Hepatocyte (in vitro differentiated cells): ENCODE results near the gene GAS2L3. TPM values are rescaled to one million over a fixed set of nuclear protein-coding genes. Genes with fewer than 3 reads are reported as not detected.
A peak's percentile ranks its signal among the peaks of the same experiment; 100 is the strongest.

ENCODE experiments used
- DNase-seq: peaks from one replicate; pipeline ENCODE4 v3.0.0-alpha.2; 2016; ENCODE audit warnings: low spot score
- H2AFZ ChIP-seq: fragments of 200-600 bp; sonication (generic); 2 replicates; pipeline ENCODE4 v1.6.0; 2016; ENCODE audit warnings: antibody characterized with exemption, mild to moderate bottlenecking
- H3K27ac ChIP-seq: fragments of 200-600 bp; sonication (generic); 2 replicates; pipeline ENCODE4 v1.5.1; 2016; ENCODE audit warnings: mild to moderate bottlenecking
- H3K27me3 ChIP-seq: fragments of 200-600 bp; sonication (generic); 2 replicates; pipeline ENCODE4 v1.6.1; 2016
- H3K36me3 ChIP-seq: fragments of 200-600 bp; sonication (generic); replicated peaks from 2 replicates; pipeline ENCODE4 v1.5.1; 2016; ENCODE audit warnings: low read depth; ENCODE audit not compliant: insufficient read depth
- H3K4me1 ChIP-seq: fragments of 200-600 bp; sonication (generic); 2 replicates; pipeline ENCODE4 v1.5.1; 2016; ENCODE audit warnings: mild to moderate bottlenecking, moderate library complexity; ENCODE audit not compliant: insufficient read depth
- H3K4me2 ChIP-seq: fragments of 200-600 bp; sonication (generic); 2 replicates; pipeline ENCODE4 v1.6.0; 2016
- H3K4me3 ChIP-seq: fragments of 200-600 bp; sonication (generic); 2 replicates; pipeline ENCODE4 v1.5.1; 2016; ENCODE audit warnings: mild to moderate bottlenecking
- H3K79me2 ChIP-seq: fragments of 200-600 bp; sonication (generic); 2 replicates; pipeline ENCODE4 v1.6.0; 2017; ENCODE audit warnings: mild to moderate bottlenecking
- H3K9me2 ChIP-seq: fragments of 200-600 bp; sonication (generic); replicated peaks from 2 replicates; pipeline ENCODE4 v1.6.0; 2017; ENCODE audit warnings: mild to moderate bottlenecking; ENCODE audit not compliant: insufficient read depth
- H3K9me3 ChIP-seq: fragments of 200-600 bp; sonication (generic); 2 replicates; pipeline ENCODE4 v1.5.1; 2016; ENCODE audit warnings: low read depth, mild to moderate bottlenecking
- H4K20me1 ChIP-seq: fragments of 200-600 bp; sonication (generic); 2 replicates; pipeline ENCODE4 v1.6.0; 2016; ENCODE audit warnings: mild to moderate bottlenecking; ENCODE audit not compliant: insufficient read depth, poor library complexity, severe bottlenecking
- EZH2 ChIP-seq: fragments of 200-600 bp; sonication (generic); IDR thresholded peaks from 2 replicates; pipeline ENCODE4 v1.6.1; 2016; ENCODE audit warnings: antibody characterized with exemption, mild to moderate bottlenecking, borderline replicate concordance
- EZH2phosphoT487 ChIP-seq: fragments of 200-600 bp; sonication (generic); IDR thresholded peaks from one replicate; pipeline ENCODE4 v1.6.1; 2018; ENCODE audit warnings: antibody characterized with exemption, mild to moderate bottlenecking, low read depth, moderate library complexity; ENCODE audit not compliant: unreplicated experiment, severe bottlenecking
- WGBS: methylation state at CpG from one replicate; pipeline ENCODE4 v1.1.6; 2016; ENCODE audit warnings: low lambda C conversion rate; ENCODE audit errors: missing lambda C conversion rate; 5-methylcytosine and 5-hydroxymethylcytosine counted together
- polyA plus RNA-seq: library from polyadenylated mRNA; unstranded; fragments of >200 nt; fragmentation: Nextera tagmentation; extraction: Ambion mirVana; gene quantifications from 2 replicates; pipeline ENCODE4 v1.2.1, GENCODE V29; 2016
- small RNA-seq: library from RNA; depleted of rRNA; stranded (forward); fragments of <200 nt; gene quantifications from one replicate; pipeline ENCODE3, GENCODE V24; 2014
- total RNA-seq: library from RNA; depleted of rRNA; stranded (reverse); fragments of >200 nt; gene quantifications from 2 replicates; pipeline ENCODE4 v1.2.3, GENCODE V29; 2014
- TF ChIP-seq, protein P1 (sequence below): fragments of 200-600 bp; sonication (generic); IDR thresholded peaks from 2 replicates; pipeline ENCODE4 v1.5.1; 2016; ENCODE audit warnings: antibody characterized with exemption, mild to moderate bottlenecking; ENCODE audit not compliant: poor library complexity

GAS2L3 gene
- total and polyA plus RNA-seq, 2 experiments from 2014 or later, result 1.8 to 14.9 TPM

DNA sequence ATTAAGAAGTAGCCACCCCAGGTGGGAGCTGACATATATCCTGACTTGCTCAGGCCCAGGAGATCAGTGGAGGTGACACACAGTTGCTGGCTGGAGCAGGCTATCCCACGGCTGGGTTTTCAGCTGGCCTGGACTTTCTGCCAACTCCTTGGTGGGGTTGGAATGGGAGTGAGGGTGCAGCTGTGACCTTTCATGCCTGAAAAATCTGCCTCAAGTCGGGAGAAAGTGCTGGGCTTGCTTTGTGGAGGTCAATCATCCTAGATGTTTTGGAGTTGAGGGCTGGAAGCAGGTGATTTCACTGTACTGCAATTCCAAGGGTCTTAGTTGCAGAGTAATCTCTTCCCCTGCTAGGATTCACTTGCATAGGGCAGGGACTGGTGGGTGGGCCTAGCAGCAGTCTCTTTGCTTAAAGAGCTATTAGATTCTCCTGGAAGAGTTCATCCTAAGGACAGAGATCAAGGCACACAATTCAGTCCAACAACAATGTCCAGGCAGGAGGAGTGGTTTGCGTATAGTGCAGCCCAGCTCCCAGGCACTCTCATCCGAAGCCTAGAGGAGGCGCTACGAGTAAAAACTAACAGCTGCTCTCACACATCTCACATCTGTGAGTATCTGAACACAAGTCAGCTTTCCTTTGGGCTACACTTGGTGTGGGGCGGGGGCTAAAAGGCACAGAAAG, 98.1 kb downstream of the GAS2L3 start:
- no peak overlapping the region for H3K4me3 ChIP-seq
- H3K4me1 ChIP-seq, result no peaks in the 10 kb centered on the region
- H3K27ac ChIP-seq, result no peak overlapping the region
- no peaks in the 10 kb centered on the region for H3K27me3 ChIP-seq
- no peaks in the 10 kb centered on the region for H3K36me3 ChIP-seq
- DNase-seq, result no peak
- no peaks in the 10 kb centered on the region for H3K9me2 ChIP-seq
- H3K4me2 ChIP-seq, result no peak overlapping the region
- H3K9me3 ChIP-seq, result no peaks in the 10 kb centered on the region
- H3K79me2 ChIP-seq, result no peaks in the 10 kb centered on the region
- WGBS, result 80% methylated on average over 7 of the region's 7 CpGs
- H2AFZ ChIP-seq, result no peak overlapping the region
- no peaks in the 10 kb centered on the region for H4K20me1 ChIP-seq
- TF ChIP-seq EZH2phosphoT487 (no peak), EZH2 (no peak)
- TF ChIP-seq, protein P1, sequence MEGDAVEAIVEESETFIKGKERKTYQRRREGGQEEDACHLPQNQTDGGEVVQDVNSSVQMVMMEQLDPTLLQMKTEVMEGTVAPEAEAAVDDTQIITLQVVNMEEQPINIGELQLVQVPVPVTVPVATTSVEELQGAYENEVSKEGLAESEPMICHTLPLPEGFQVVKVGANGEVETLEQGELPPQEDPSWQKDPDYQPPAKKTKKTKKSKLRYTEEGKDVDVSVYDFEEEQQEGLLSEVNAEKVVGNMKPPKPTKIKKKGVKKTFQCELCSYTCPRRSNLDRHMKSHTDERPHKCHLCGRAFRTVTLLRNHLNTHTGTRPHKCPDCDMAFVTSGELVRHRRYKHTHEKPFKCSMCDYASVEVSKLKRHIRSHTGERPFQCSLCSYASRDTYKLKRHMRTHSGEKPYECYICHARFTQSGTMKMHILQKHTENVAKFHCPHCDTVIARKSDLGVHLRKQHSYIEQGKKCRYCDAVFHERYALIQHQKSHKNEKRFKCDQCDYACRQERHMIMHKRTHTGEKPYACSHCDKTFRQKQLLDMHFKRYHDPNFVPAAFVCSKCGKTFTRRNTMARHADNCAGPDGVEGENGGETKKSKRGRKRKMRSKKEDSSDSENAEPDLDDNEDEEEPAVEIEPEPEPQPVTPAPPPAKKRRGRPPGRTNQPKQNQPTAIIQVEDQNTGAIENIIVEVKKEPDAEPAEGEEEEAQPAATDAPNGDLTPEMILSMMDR, result no peak

DNA sequence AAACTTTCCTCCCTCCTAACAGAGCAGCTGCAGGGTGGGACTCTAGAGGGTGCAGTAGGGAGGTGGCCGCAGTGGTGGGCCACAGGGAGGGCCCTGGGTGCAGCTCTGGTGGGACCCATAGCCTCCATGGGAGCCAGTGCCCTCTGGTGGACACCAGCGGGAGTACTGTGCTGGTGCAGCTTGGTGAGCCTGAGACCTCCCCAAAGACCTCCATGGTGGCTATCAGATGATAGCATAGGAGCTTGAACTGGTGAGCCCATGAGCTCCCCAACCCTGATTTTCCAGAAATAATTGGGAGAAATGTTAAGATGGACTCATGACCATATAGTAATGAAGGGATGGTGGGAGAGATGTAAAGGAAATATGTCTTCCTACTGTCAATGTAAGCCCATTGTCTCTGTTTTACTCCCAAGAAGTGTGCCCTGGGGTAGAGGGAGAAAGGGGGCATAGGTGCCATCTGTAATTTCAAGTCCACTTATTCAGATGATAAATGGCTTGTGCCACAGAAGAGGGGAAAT, 98.7 kb downstream of the GAS2L3 start:
- Histone ChIP-seq H3K79me2 (no peaks in the 10 kb centered on the region), H2AFZ (no peak overlapping the region), H3K4me1 (no peaks in the 10 kb centered on the region), H3K4me3 (no peak overlapping the region), H3K27ac (no peak overlapping the region), H3K36me3 (no peaks in the 10 kb centered on the region), H3K27me3 (no peaks in the 10 kb centered on the region), H3K4me2 (no peak overlapping the region), H4K20me1 (no peaks in the 10 kb centered on the region), H3K9me3 (no peaks in the 10 kb centered on the region), H3K9me2 (no peaks in the 10 kb centered on the region)
- no peak for DNase-seq
- TF ChIP-seq EZH2, result no peak
- TF ChIP-seq, protein P1, result peak; percentile 23
- 84% methylated on average over 2 of the region's 2 CpGs for WGBS

DNA sequence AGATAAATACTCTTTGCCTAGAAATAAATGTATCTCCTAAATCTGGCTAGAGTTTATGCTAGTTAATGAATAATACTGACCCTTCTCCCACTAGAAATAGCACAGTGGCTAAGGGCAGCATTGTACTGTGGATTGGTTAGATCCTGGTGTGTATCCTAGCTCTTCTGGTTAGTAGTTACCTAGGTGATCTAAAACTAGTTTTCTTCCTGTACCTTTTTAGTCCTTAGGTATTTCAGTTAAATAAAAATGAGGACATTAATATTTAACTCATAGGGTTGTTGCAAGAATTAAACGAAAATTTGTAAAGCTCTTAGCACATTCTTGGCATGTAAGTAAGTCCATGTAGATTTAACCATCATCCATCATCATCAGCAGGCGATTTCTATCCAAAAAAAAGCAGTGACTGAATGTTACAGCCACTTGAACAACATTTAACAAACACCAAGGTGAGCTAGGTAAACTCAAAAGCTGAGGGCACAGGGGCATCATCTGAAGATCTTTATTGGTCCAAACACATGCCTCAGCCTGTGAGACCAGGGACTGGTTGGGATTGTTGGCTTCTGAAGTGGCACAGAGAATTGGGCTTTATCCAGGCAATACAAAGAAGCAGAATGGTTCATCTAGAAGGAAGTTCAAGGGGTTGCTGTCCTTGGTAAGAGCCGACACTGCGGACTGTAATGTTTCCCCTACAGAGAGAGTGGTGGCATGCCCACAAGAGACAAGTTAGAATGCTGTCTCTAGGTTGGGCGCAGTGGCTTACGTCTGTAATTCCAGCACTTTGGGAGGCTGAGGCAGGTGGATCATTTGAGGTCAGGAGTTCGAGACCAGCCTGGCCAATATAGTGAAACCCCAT, 100.8 kb downstream of the GAS2L3 start:
- Histone ChIP-seq H3K9me2 (no peaks in the 10 kb centered on the region), H3K27ac (no peak overlapping the region), H3K79me2 (no peaks in the 10 kb centered on the region), H3K36me3 (no peaks in the 10 kb centered on the region), H2AFZ (no peak overlapping the region), H3K4me3 (no peak overlapping the region), H3K4me2 (no peak overlapping the region), H3K9me3 (no peaks in the 10 kb centered on the region), H4K20me1 (no peaks in the 10 kb centered on the region), H3K27me3 (no peaks in the 10 kb centered on the region), H3K4me1 (no peaks in the 10 kb centered on the region)
- TF ChIP-seq EZH2phosphoT487 (no peak), EZH2 (no peak)
- TF ChIP-seq, protein P1, result no peak
- WGBS, result 76% methylated on average over 7 of the region's 7 CpGs
- DNase-seq, result no peak

Small RNAs within 50 kb of the gene (small RNA-seq; reads per million reads assigned to genes)
- not detected for gene AC010200.2

Other genes starting within 250 kb of the GAS2L3 start
- 0.10 and 0.40 TPM in 2 replicates for gene SLC17A8, start 216.6 kb upstream of the GAS2L3 start, total RNA-seq
- not detected in 2 replicates for gene SLC17A8, start 216.6 kb upstream of the GAS2L3 start, polyA plus RNA-seq
- 27.8 and 39.0 TPM in 2 replicates for gene NR1H4, start 99.8 kb upstream of the GAS2L3 start, total RNA-seq
- gene NR1H4, start 99.8 kb upstream of the GAS2L3 start, polyA plus RNA-seq, result 9.7 and 12.4 TPM in 2 replicates
- gene ANO4, start 221.1 kb downstream of the GAS2L3 start, total RNA-seq, result 2.3 and 2.6 TPM in 2 replicates
- 1.5 and 1.6 TPM in 2 replicates for gene ANO4, start 221.1 kb downstream of the GAS2L3 start, polyA plus RNA-seq